Medulla oblongata (tissue), 1 donor: ENCODE data around the gene LCE3B.

Source experiments
- DNase-seq: peaks from one replicate; pipeline ENCODE4 v3.0.0-alpha.2; 2015; ENCODE audit errors: extremely low spot score

Gene LCE3B

GRCh38 chr1:152613511-152613910 is at the start of gene LCE3B:
LCE3B (plus strand) TSS chr1:152613811; CDS start chr1:152613811, 0 bp downstream.
- DNase-seq = no peak

- no peak for DNase-seq
Measured at GRCh38 chr1:152565115-152565514, 48.5 kb upstream of the LCE3B start.

- DNase-seq = no peak
Measured at GRCh38 chr1:152565535-152566215, 47.9 kb upstream of the LCE3B start.

GRCh38 chr1:152566681-152567080 is 46.9 kb upstream of the LCE3B start, which contains the start of gene LCE3E:
LCE3E (minus strand) TSS chr1:152566780; CDS start chr1:152566208, 572 bp downstream.
- peak; percentile 1 for DNase-seq

GRCh38 chr1:152577168-152577567 is 36.4 kb upstream of the LCE3B start:
- peak; percentile 0 for DNase-seq

GRCh38 chr1:152579526-152579925 is 34.1 kb upstream of the LCE3B start:
- peak; percentile 1 for DNase-seq

- DNase-seq = peak; percentile 0
Measured at GRCh38 chr1:152580433-152580832, 33.2 kb upstream of the LCE3B start, which contains the start of gene LCE3D. LCE3D (minus strand) TSS chr1:152580516; CDS start chr1:152579936, 580 bp downstream.

GRCh38 chr1:152582647-152583046 is 31.0 kb upstream of the LCE3B start:
- DNase-seq = peak; percentile 0

GRCh38 chr1:152585586-152585985 is 28.0 kb upstream of the LCE3B start:
- DNase-seq = no peak

- DNase-seq = no peak
Measured at GRCh38 chr1:152596986-152597385, 16.6 kb upstream of the LCE3B start.

GRCh38 chr1:152599934-152600333 is 13.7 kb upstream of the LCE3B start, which contains the start of gene LCE3C:
LCE3C (plus strand) TSS chr1:152600234; CDS start chr1:152600732, 498 bp downstream.
- DNase-seq = no peak

GRCh38 chr1:152621993-152622392 is 8.4 kb downstream of the LCE3B start:
- DNase-seq = peak; percentile 1

- peak; percentile 1 for DNase-seq
Measured at GRCh38 chr1:152622803-152623202, 9.2 kb downstream of the LCE3B start, which contains the start of gene LCE3A. LCE3A (minus strand) TSS chr1:152623103; CDS start chr1:152623103, 0 bp downstream.

GRCh38 chr1:152623203-152623844 is 9.7 kb downstream of the LCE3B start:
- DNase-seq = peak; percentile 1

GRCh38 chr1:152626744-152627143 is 13.1 kb downstream of the LCE3B start:
- peak; percentile 1 for DNase-seq

- peak; percentile 0 for DNase-seq
Measured at GRCh38 chr1:152630596-152630995, 17.0 kb downstream of the LCE3B start.

GRCh38 chr1:152640351-152640750 is 26.7 kb downstream of the LCE3B start:
- no peak for DNase-seq

GRCh38 chr1:152643945-152644344 is 30.3 kb downstream of the LCE3B start:
- DNase-seq = no peak

- DNase-seq = no peak
Measured at GRCh38 chr1:152645146-152645545, 31.5 kb downstream of the LCE3B start.

GRCh38 chr1:152646656-152647055 is 33.0 kb downstream of the LCE3B start:
- no peak for DNase-seq

- DNase-seq = peak; percentile 65
Measured at GRCh38 chr1:152654110-152654509, 40.5 kb downstream of the LCE3B start.

GRCh38 chr1:152656459-152656858 is 42.8 kb downstream of the LCE3B start:
- DNase-seq = no peak

- no peak for DNase-seq
Measured at GRCh38 chr1:152657677-152658076, 44.1 kb downstream of the LCE3B start.
